HG03442 (cell line): ENCODE data around the gene CMSS1.

Source experiments
- ATAC-seq: cut with Tn5 transposase; IDR thresholded peaks from one replicate; pipeline ENCODE4 v1.9.1; 2021; ENCODE audit warnings: mild to moderate bottlenecking, moderate library complexity; ENCODE audit not compliant: unreplicated experiment

CMSS1 gene

DNA sequence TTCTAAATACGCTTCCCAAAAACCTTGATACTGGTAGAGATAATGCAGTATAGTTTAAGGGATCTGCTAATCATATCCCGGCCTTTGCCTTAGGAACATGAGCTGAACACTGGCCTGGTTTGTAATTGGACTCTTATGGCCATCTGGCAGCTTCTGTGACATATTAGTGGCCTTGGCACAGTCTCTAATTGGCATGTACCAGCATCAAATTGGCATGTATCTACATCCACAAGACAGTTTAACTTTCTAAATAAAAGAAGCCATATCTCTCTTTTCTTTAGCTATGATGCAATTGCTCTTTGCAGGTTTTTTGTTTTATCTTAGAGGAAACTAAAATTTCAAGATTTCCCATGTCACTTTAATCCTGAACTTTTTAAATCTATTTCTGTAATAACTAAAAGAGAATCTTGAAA, 341.3 kb downstream of the CMSS1 start:
- ATAC-seq = no peak

- ATAC-seq = no peak
These were observed 341.9 kb downstream of the CMSS1 start for GRCh38 chr3:100159331-100160153.

- ATAC-seq = no peak
These were observed 342.9 kb downstream of the CMSS1 start for GRCh38 chr3:100160521-100160920.

GRCh38 chr3:100163787-100164186, 346.1 kb downstream of the CMSS1 start:
- no peak for ATAC-seq

- no peak for ATAC-seq
These were observed 347.1 kb downstream of the CMSS1 start for GRCh38 chr3:100164743-100165142.

DNA sequence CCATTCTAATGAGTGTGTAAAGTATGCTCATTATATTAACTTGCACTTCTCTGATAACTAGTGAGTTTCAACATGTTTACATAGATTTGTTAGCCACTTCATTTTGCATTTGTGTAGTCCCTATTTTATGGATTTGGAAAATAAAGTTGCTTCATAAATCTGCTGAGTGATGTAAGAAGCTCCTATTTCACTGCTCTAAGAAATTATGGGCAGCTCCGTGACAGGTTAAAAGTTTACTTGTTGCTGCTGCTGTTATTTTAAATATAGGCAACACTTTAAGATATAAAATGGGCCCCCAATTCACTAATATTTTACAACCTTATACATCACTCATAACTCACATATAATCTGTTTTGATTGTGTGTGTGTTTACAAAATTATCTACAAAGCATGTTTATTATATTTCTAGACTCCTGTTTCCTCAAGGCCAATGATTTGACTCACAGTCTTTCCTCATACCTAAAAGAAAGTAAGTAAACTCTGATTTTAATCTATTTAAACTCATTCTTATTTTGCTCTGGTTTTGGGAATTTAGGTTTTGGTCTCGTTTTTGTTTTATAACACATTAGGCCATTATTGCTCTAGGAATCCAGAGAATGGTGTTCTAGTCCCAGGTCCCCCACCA, 348.4 kb downstream of the CMSS1 start:
- no peak for ATAC-seq

DNA sequence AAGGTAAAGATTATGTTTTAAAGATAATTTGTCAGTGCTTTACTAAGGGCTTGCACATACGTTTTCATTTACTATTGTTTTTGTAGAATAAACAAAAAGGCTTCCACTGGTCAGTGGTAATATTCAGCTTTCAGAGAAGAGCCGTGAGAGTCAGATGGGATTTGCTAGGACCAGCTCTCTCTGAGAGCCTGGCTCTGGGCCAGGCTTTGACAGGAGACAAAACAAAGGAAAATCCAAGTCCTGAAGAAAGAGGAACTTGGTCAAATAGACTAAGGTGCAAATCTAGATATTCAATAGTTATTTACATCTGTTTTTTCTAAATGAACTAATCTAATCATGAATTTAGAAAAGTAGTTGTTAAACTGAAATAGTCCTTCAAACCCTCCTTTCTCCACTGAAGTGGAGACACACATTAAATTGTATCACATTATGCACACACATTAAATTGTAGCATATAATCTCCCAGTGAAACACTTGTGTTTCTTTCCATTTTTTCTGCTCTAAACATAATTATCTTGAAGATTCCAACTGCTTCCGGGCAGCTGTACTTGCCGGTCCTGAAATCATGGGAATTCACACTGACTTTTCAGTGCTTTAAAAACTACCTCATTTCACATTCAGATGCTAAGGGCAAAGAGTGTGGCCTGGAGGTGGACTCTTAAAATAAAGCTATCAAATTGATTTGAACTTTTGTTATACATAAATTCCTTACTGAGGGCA, 351.7 kb downstream of the CMSS1 start:
- ATAC-seq = no peak

DNA sequence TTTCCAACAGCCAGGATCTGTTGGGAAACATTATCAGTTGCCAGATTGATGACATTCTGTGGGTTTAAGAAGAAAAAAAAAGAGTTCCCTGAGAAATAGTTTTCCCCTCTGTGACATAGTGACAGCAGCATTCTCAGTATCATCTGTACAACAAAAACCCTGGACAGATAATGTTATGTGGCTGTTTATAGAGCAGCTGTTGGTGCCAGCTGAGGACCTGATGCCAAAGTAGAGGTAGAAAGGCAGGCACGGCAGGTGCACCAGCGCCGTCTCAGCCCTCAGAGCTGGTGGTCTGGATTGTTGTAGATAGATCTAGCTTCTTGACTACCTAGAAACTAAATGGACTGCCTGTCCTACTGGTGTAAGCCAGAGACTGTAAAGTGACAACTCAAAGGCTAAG, 352.8 kb downstream of the CMSS1 start:
- ATAC-seq = no peak

- no peak for ATAC-seq
These were observed 353.7 kb downstream of the CMSS1 start for GRCh38 chr3:100171211-100171914.

DNA sequence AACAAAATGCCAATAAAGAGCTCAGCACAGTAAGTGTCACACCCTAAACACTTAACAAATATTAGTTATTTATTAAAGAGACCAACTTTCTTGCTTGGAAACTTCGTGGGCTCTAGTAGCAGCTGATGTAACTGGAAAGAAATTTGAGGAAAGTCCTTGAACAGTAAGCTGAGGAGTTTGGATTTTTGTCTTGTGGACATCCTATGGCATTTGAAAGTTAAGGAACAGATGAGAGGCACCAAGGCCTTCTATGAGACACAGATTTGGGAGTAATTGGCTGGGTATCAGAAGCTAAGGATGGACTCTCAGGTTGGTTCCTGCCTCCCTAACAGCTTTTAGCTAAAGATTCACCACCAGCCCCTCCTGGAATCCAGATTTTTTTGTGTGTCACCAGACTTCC, 356.3 kb downstream of the CMSS1 start:
- no peak for ATAC-seq

- ATAC-seq = no peak
These were observed 358.1 kb downstream of the CMSS1 start for GRCh38 chr3:100175637-100176280.

DNA sequence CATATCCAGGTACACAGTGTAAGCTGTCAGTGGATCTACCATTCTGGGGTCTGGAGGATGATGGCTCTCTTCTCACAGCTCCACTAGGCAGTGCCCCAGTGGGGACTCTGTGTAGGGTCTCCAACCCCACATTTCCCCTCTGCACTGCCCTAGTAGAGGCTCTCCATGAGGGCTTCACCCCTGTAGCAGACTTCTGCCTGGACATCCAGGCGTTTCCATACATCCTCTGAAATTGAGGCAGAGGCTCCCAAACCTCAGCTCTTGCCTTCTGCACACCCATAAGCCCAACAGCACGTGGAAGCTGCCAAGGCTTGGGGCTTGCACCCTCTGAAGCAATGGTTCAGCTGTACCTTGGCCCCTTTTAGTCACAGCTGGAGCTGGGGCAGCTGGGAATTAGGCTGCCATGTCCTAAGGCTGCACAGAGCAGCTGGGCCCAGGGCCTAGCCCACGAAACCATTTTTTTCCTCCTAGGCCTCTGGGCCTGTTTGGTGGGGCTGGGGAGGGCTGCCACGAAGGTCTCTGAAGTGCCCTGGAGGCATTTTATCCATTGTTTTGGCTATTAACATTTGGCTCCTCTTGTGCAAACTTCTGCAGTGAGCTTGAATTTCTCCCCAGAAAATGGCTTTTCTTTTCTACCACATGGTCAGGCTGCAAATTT, 362.2 kb downstream of the CMSS1 start:
- ATAC-seq = no peak

- ATAC-seq = no peak
These were observed 366.0 kb downstream of the CMSS1 start for GRCh38 chr3:100183608-100184125.

DNA sequence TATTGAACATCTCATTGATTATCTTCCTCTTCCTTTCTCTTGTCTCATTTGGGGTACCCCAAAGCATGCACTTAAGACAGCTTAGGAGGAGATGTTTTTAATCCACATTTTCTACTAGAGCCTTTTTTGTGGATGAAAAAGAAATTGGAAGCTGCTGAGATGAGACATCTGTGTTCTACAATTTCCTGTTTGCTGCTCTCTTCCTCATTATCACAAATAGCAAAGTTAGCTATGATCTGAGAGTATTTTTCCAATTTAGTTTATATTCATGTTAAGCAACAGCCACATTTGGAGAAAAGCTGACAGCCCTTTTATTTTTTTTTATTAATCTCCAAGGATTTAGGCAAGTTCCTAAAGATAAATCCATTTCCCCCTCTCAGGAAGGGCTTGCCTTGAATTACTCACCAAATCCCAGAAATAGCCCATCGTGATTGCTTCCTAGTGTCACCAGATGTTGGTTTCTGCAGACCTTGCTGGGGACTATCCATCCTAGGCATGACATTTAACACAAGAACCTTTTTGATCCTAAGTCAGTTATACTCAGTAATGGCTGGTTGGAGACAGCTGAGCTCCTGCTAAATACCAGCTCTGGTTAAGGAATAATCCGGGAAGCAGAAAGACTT, 367.4 kb downstream of the CMSS1 start:
- ATAC-seq = no peak

GRCh38 chr3:100185847-100186246, 368.2 kb downstream of the CMSS1 start:
- no peak for ATAC-seq

DNA sequence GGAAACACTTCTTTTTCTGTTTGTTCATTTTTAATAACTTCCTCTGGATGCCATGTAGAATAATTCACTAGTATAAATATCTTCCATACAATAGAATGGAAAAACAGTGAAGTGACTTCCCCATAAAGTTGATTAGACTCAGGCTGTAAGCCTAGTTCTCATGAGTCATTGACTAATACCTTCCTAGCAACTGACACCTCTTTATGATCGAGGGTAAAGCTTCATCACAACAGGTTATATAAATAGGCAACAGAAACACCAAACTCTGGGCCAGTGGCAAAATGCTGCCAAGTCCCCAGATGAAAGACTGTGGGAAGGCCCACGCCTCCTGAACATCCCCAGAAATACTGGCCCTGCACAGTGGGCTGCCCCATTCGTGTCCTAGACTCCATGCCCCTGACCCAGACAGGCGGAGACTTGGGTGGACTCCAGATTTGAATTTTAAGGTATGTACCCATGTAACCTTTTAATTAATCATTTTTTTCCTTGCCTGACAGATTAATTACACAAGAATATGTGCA, 371.8 kb downstream of the CMSS1 start:
- ATAC-seq = no peak

- no peak for ATAC-seq
These were observed 377.7 kb downstream of the CMSS1 start for GRCh38 chr3:100195375-100195774.

GRCh38 chr3:100197876-100198275, 380.2 kb downstream of the CMSS1 start:
- ATAC-seq = no peak

- no peak for ATAC-seq
These were observed 381.1 kb downstream of the CMSS1 start for GRCh38 chr3:100198579-100199269.
